NCI-H510A (cell line): ENCODE data around the gene PLPPR1.
"Not testable (repeated sequence)": the region's sequence is repeated elsewhere in the genome, so short reads cannot be mapped to it uniquely, and the experiment has no call there.

ENCODE experiments used
- DNase-seq: peaks from one replicate; lab custom pipeline; 2025; lab: John Stamatoyannopoulos, UW

Gene PLPPR1

GRCh38 chr9:101219030-101219429, 190.5 kb downstream of the PLPPR1 start:
- DNase-seq = no peak

- DNase-seq = no peak
These were observed 191.8 kb downstream of the PLPPR1 start for GRCh38 chr9:101220341-101220740.

DNA sequence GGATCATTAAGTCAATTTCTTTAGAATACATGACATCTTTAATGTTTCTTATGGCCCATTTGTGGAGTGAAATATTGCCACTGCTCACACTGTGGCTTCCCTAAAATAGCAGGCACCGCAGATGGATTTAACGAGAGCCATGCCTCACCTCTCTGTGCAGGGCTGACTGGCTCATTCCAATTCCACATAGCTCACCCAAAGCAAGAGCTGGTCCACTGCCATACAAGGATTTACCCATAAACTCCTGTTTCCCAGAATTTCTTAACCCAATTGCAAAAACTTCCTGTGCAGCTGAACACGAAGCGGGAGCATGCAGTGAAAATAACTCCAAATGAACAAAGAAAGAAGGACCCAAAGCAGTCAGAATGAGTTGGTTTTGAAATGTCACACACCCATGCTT, 196.7 kb downstream of the PLPPR1 start:
- no peak for DNase-seq

DNA sequence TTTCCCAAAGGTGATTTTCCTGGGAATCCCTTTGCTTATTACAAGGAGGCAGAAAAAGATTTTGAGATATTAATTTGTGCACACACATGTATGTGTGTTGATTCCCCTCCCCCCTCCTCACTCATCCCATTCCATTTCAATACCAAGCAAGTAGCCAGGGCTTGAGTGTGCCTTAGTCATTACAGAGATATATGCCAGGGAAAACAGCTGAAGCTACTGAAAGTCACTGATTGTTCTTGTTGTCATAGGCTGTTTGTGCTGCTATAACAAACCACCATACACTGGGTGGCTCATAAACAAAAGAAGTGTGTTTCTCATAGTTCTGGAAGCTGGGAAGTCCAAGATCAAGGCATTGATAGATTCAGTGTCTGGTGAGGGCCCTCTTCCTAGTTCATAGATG, 197.6 kb downstream of the PLPPR1 start:
- DNase-seq = no peak

- DNase-seq = no peak
These were observed 198.3 kb downstream of the PLPPR1 start for GRCh38 chr9:101226803-101227202.

GRCh38 chr9:101229606-101230005, 201.1 kb downstream of the PLPPR1 start:
- DNase-seq = no peak

DNA sequence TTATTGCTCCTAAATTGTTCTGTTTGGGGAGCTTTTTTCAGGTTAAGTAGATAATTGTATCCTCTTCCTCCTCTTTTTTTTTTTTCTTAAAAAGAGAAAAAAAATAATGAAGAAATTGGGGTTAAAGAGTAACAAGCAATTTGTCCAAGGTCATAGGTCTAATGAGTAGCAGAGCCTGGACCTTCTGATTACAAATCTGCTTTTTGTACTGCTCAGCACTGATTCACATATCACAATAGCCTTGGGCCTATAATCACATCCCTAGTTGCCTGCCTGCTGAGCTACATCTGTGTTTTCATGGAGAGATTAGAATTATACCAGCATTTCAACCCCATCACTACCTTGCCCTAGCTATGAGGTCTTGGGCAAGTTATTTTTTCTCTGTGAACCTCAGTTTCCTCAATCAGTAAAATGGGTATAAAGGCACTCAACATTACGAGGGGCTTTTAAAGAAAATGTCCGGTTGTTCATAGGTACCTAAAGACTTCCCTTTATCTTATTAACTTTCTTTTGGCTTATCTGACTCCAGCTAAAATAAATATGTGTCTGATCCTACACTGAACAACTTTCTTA, 204.0 kb downstream of the PLPPR1 start:
- no peak for DNase-seq

DNA sequence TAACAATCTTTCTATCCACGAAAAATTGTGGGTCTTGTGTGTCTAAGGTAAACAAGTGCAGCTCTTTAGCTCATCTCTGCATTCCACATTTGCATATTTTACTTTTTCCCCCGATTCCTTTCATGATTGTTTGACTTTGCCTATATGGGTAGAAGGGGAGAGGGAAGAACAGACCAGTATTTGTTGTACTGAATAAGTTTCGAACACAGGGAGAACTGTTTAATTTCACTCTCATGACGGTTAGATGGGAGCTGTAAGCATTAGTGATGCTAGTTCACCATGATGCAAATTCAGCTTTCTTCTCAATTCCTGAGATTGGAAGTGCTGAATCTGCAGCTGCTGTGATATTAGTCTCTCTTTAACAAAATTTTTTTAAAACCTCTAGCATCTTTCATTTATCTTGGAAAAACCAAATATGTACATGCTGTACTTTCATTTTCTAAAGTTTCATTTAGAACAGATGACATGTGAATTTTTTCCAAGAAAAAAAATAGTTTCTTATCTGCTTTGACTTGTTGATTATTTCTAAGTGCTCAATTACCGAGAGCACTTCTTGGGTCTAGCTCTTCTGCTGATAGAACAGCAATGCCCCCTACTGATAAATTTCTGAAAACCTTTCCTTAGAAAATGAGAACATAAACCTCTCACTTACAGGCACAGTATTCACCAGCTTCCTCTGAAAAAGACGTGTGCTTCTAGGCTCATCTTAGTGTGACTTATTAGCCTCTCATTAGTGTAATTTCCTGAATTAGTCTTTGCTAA, 206.8 kb downstream of the PLPPR1 start:
- DNase-seq = no peak

DNA sequence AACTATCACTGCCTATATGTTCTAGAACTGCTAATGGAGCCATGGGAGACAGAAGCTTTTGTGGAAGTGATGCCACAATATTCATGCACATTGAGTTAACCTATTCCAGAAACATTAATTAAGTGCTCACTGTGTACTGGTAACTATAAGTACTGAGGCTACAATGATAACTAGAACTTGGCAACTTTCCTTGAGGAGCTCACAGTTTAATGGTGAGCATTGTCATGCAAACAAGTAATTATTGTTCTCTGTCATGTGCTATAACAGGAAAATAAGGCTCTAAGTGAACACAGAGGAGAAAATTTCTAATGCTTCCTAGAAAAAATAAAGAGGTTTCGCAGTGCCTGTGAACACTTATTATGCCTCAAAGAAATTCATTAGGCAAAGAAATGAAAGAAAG, 214.1 kb downstream of the PLPPR1 start:
- no peak for DNase-seq

GRCh38 chr9:101246691-101247090, 218.2 kb downstream of the PLPPR1 start:
- no peak for DNase-seq

DNA sequence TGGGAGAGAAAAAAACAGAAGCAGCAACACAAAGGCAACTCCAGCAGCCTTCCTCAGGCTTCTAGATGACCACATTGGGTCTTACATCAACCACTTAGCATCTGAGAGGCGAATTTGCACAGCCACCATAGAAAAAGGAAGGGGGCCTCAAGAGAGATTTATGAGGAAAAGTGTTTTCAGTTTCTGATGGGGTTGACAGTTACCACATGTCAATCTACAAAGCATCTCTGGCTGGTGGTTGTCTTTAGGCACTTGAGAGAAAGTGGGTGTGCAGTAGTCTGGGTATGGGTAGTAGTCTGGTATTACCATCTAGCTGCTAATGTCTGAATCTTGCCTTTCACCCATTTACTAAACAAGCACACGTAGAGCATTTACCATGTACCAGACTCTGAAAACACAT, 218.8 kb downstream of the PLPPR1 start:
- no peak for DNase-seq

GRCh38 chr9:101254733-101255433, 226.4 kb downstream of the PLPPR1 start:
- DNase-seq = no peak

DNA sequence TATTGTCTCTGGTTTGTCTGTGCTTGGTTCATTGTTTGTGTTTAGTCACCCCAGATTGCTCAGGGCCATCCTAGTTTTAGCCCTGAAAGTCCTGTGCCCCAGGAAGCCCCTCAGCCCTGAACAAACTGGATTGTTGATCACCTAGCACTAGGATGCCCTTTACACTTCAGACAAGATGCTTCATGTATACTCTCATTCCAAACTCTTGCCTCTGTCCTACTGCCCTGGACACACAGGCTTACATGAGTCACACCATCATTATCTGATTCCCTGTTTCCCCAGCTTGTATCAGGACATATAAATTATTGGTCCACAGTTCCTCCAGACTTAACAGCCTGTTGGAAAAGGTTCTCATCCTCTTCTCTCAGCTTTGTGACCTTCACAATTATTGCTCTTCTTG, 236.2 kb downstream of the PLPPR1 start:
- no peak for DNase-seq

DNA sequence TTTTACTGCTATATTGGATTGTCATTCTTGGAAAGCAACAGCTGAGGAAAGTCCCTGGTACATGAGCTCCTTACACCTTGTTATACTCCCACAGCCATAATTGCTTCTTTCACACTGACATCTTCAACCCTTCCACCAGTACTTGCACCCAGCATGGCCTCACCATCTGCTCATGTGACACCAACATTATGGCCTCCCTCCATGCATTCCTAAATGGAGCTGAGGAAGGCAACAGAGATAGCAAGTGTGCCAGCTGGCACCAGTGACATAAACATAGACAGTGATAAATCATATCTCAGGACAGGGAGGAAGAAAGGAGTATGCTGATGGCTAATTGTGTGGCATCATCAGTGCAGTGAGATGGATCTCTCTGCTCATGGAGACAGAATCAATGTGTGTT, 236.7 kb downstream of the PLPPR1 start:
- no peak for DNase-seq

DNA sequence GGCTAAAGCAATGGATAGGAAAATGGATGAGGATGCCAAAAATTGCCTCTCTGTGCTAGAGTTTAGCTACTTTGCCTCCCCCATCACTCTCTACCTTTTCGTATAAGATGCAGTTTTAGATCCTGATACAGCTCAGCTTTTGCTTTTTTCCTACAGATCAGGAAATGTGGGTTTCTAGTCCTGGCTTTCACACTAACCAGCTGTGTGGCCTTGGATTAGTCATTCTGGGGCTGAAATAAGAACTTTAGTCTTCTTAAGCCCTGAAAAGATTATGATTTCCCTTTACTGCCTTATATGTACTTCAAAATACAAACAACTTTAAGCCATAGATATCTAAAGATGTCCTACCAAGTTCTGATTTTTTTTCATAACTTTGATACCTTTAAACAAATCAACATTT, 239.9 kb downstream of the PLPPR1 start:
- no peak for DNase-seq

DNA sequence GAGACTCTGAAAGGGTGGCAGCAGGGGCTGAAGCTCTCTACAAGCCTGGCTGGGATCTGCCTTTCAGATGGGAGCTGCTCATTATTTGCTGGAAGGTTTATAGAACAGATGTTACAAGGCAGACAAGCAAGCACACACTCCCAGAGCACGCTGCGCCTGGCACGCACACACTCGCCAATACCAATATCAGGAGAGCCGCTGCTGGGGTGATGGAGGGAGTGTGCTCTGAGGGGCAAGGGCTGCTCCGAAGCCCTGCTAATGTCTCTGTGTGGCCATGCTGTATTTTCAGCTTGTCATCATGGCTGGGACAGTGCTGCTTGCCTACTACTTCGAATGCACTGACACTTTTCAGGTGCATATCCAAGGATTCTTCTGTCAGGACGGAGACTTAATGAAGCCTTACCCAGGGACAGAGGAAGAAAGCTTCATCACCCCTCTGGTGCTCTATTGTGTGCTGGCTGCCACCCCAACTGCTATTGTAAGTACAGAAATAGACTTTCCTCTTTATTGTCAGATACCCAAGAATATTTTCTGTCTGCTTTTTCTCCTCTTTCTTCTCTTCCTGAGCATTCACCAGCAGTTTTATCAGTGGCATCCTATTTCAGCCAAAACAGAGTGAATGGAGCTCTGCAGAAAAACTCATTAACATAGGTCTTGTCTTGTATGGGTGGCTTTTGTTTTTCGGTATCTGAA, 241.2 kb downstream of the PLPPR1 start:
- DNase-seq = no peak

- no peak for DNase-seq
These were observed 241.8 kb downstream of the PLPPR1 start for GRCh38 chr9:101270302-101270701.

DNA sequence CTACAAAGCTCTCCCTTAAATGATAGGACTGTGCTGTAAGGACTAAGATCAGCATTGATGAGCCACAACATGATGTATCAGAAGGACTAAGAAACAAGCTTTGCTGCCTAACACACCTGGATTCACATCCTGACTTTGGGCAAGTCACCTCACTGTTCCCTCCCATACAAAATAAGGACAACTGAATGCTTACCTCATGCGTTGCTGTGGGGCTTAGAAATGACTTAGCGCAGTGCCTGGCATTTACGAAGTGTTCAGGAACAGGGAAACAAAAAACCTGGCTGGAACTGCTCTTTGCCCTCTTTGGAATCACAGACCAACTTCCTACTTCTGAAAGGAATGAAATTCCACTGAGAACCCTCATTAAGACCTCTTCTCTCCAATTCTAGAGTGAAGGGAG, 242.6 kb downstream of the PLPPR1 start:
- no peak for DNase-seq

DNA sequence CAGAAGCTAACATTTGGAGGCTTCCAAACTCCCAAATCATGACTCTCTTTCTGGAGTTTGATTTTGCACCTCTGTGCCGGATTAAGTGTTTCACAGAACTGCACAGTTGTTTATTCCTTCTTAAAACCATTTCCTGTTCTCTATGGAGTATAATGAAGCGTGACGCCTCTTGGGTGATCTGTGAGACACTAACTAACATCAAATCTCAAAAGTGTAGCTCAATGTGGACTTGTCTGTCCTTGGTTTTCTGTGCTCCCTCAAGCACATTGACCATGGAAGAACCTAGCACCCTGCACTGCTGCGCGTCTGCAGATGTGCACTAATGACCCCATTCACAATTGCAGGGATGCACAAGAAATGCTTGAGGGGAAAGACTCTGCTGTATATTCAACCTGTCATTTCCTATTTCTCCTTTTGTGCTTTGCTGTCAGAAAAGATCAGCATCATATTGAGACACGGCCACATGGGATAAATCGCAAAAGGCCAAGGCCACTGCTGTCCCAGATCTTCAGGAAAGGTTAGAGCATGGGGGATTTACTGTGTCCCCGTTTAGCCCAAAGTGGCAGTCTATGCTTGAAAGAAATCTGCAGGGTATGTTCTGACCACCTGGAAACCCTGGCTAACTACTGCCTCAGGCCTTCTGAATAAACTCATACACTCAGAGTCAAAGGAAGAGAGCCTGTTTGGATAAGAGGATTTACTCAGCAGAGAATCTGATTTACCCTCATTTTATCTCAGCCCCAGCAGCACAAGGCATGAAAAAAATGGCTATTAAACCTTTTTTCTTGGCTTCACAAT, 246.6 kb downstream of the PLPPR1 start:
- no peak for DNase-seq

GRCh38 chr9:101275769-101276250, 247.3 kb downstream of the PLPPR1 start:
- no peak for DNase-seq

DNA sequence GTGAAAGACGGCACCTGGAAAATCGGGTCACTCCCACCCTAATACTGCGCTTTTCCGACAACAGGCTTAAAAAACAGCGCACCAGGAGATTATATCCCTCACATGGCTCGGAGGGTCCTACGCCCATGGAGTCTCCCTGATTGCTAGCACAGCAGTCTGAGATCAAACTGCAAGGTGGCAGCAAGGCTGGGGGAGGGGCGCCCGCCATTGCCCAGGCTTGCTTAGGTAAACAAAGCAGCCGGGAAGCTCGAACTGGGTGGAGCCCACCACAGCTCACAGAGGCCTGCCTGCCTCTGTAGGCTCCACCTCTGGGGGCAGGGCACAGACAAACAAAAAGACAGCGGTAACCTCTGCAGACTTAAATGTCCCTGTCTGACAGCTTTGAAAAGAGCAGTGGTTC, 262.5 kb downstream of the PLPPR1 start:
- not testable (repeated sequence) for DNase-seq

GRCh38 chr9:101299901-101300300, 271.4 kb downstream of the PLPPR1 start:
- DNase-seq = no peak
